Measurements from ENCODE around the gene PODNL1.
"Not testable (repeated sequence)": the region's sequence is repeated elsewhere in the genome, so short reads cannot be mapped to it uniquely, and the experiment has no call there.

PODNL1 gene

GRCh38 chr19:13975870-13976269 lies 37.7 kb upstream of the PODNL1 start:
- ChIA-PET CTCF (no interaction called here), POLR2A (ENCODE audit: low non-redundant PET) (no interaction called here)
- TF ChIP-seq CTCF (conservative IDR thresholded peaks at IDR 0.05; ENCODE audit: low read depth), result no peak
- H3K27ac ChIP-seq, result peak overlapping the region; percentile 75
- no peak for DNase-seq (ENCODE audit: low spot score)

GRCh38 chr19:13974073-13974472 lies 35.9 kb upstream of the PODNL1 start:
- H3K27ac ChIP-seq, result peak overlapping the region; percentile 50
- POLR2A ChIA-PET (ENCODE audit: low non-redundant PET), result interaction anchor here (0.5 to 1.0 kb wide), 3 partner anchors 19 to 108 kb away, joined by 3 read pairs; no protein-coding TSS in a partner anchor
- no peak for TF ChIP-seq CTCF (conservative IDR thresholded peaks at IDR 0.05; ENCODE audit: low read depth)
- DNase-seq (ENCODE audit: low spot score), result peak; percentile 96
- CTCF ChIA-PET, result interaction anchor here (0.7 to 1.1 kb wide), 2 partner anchors 20 to 45 kb away, joined by 3 read pairs; no protein-coding TSS in a partner anchor

- peak overlapping the region; percentile 50 for H3K27ac ChIP-seq
Observed at GRCh38 chr19:13973479-13973878, 35.3 kb upstream of the PODNL1 start.

GRCh38 chr19:13972368-13973155 lies 34.3 kb upstream of the PODNL1 start:
- CTCF ChIA-PET, result no interaction called here
- POLR2A ChIA-PET (ENCODE audit: low non-redundant PET), result no interaction called here
- TF ChIP-seq CTCF (conservative IDR thresholded peaks at IDR 0.05; ENCODE audit: low read depth), result no peak
- DNase-seq (ENCODE audit: low spot score), result no peak
- H3K27ac ChIP-seq, result peak overlapping the region; percentile 50; the same call in 1 of the 2 replicates

More at GRCh38 chr19:13973479-13973878, 35.3 kb upstream of the PODNL1 start:
- CTCF ChIA-PET; DNase-seq (ENCODE audit: low spot score): not testable (repeated sequence)
- POLR2A ChIA-PET (ENCODE audit: low non-redundant PET), result interaction anchor here (0.6 to 1.0 kb wide), 2 partner anchors 20 to 108 kb away, joined by 3 read pairs; no protein-coding TSS in a partner anchor

GRCh38 chr19:13971868-13972267 lies 33.7 kb upstream of the PODNL1 start:
- POLR2A ChIA-PET (ENCODE audit: low non-redundant PET), result not testable (repeated sequence)

GRCh38 chr19:13969897-13970296 lies 31.7 kb upstream of the PODNL1 start:
- ChIA-PET POLR2A (ENCODE audit: low non-redundant PET) (no interaction called here), CTCF (interaction anchor here (0.6 kb wide), 1 partner anchor 36 kb away, joined by 3 read pairs; no protein-coding TSS in a partner anchor)
- no peak for TF ChIP-seq CTCF (conservative IDR thresholded peaks at IDR 0.05; ENCODE audit: low read depth)
- H3K27ac ChIP-seq, result peak overlapping the region; percentile 3; the same call in 1 of the 2 replicates
- no peak for DNase-seq (ENCODE audit: low spot score)

More at GRCh38 chr19:13971868-13972267, 33.7 kb upstream of the PODNL1 start:
- peak overlapping the region; percentile 50 for H3K27ac ChIP-seq
- CTCF ChIA-PET, result interaction anchor here (0.6 kb wide), 2 partner anchors 138 to 244 kb away, joined by 3 to 4 read pairs; no protein-coding TSS in a partner anchor
- not testable (repeated sequence) for DNase-seq (ENCODE audit: low spot score)

- TF ChIP-seq CTCF (conservative IDR thresholded peaks at IDR 0.05; ENCODE audit: low read depth), result no peak
- H3K27ac ChIP-seq, result 0 out of 2 replicates have a peak overlapping the region, but pooled peaks have one; percentile 1
- no peak for DNase-seq (ENCODE audit: low spot score)
- POLR2A ChIA-PET (ENCODE audit: low non-redundant PET), result no interaction called here
- CTCF ChIA-PET, result no interaction called here
Observed at GRCh38 chr19:13968999-13969398, 30.8 kb upstream of the PODNL1 start.

All from RWPE1 (cell line).